GM19035 (cell line): ENCODE data around the gene CASZ1.

ENCODE experiments used
- ATAC-seq: cut with Tn5 transposase; IDR thresholded peaks from one replicate; pipeline ENCODE4 v1.9.1; 2021; ENCODE audit not compliant: unreplicated experiment

Gene CASZ1

DNA sequence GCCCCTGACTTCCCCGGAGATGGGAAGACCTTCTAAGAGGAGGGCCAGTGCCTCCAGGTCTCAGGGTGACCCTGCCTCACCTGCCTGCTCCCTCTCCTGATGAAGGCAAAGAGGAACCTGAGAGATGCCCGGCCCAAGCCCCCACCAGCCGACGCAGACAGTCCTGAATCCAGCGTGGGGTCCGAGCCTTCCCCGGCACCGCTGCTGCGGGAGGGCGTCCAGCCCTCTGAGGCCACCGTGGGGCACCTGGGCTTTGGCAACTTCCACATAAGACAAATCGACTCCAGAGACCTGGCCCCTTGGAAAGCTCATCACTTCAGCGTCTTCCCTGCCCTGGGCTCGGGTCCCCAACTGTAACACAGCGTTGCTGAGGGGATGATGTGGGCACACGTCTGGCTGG, 122.2 kb downstream of the CASZ1 start:
- ATAC-seq = no peak

DNA sequence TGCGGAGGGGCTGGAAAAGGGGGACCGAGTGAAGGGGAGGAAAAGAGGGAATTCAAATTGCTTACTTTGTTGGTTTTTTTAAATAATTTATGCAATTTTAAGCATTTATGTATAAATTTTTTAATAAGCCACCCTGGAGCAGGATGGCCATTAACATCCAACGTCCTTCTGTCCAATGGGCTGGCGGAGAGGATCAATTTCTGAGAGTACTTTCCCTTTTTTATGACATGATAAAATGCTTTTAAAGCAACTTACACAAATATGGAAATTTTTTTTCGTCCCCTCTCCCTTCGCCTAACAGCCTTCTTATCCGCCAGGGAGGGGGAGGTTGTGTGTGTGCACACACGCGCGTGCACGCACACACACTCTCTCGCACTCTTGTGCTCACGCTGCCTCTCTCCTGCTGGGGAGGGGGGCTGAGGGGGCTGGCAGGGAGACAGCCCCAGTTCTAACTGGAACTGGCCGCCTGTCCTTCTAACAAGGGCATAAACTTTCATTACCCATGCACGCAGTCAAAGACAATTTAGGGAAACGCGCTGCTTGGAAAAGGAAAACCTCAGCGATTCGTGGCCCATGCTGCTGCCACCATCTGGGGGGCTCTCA, 123.2 kb downstream of the CASZ1 start:
- no peak for ATAC-seq

DNA sequence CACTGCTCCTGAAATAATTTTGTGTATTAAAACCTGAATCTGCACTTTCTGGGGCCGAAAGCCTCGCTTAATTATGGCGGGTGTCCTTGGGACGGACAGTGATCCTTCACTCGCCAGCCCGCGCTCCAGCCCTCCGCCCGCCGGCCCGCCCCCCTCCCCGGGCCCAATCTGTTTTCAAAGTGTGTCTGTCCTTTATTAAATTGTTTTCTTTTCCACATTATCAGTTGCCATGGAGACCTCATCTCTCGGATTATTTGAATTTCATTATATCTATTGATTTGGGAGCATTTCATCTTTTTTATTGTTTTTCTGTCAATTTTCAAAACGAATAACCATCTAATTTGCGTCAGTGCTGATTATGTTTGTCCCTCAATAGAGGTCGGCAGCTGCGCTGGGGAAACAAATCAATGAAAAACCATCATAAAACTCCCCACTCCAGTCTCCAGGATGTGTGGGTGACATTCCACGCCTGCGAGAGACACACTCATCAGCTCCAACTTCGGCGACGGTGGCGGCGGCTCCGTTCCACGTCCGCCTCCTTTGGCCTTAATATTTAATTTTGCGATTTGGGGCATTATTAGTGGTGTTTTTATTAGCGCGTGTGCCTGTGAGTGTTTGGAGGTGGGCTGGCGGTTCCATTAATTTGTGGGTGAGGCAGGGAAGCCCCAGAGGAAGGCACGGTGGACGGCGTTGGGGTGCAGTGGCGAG, 123.9 kb downstream of the CASZ1 start:
- no peak for ATAC-seq

DNA sequence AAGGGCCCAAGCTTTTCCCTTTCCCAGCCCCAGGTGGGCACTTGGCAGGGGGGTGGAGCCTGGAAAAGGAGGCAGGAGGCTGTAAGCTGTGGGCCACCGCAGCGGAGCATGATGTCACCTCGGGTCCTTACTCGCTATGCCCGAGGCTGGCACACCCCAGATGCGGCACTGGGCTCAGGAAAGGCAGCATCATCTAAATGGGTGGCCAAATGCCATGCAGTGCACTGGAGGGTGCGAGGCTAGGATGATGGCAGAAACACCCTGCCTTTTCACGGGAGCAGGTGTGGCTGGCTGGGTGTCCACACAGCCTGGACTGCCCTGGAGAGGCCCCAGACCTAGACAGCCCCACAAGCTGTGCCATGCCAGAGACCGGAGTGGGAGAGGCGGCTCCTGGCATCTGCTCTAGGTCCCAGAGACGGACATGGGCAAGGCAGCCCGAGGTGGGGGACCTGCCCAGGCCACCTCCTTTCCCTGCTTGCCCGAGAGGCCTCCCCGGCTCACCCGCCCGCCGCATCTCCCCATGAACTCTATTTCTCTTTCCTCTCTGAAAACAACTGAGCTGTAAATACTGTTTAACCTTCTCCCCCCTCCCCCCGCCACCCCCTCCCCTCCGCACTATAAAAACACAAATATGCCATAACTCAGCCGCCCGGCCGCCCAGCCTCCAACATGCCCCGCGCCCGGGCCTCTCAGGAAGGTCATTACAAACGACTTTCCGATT, 124.7 kb downstream of the CASZ1 start:
- no peak for ATAC-seq

DNA sequence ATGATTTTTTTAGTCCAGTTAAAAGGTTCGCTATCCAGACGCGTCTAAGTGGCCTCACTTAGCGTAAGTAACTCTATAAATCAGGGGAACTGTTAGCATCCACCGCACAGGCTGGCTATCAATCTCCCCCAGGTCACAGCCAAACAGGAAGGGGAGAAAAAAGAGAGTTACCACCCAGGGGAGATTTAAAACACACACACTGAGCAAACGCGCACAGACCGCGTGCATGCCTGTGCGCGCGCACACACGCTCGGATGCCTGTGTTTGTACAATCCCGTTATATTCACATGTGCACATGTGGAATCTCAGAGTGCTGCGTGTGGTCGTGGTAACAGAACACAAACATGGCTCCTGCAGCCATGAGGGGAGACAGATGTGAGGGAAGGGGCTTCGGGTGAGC, 125.4 kb downstream of the CASZ1 start:
- no peak for ATAC-seq

DNA sequence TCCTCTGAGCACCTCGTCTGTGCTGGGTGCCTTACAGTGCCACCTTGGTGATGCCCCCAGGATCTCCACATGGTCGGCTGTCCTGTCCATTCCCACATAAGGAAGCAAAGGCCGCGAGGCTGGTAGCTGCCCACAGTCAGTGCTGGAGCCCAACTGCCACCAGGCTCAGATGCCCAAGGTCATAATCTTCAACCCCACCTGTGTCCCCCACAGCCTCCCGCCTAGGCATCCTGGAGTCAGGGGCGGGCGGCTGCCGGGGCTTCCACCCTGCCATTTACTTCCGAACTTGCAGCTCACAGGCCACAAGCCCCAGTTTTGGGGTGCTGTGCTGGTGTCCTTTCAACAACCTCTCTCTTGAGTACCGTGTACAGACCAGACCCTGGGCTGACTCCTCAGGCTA, 126.3 kb downstream of the CASZ1 start:
- ATAC-seq = no peak

DNA sequence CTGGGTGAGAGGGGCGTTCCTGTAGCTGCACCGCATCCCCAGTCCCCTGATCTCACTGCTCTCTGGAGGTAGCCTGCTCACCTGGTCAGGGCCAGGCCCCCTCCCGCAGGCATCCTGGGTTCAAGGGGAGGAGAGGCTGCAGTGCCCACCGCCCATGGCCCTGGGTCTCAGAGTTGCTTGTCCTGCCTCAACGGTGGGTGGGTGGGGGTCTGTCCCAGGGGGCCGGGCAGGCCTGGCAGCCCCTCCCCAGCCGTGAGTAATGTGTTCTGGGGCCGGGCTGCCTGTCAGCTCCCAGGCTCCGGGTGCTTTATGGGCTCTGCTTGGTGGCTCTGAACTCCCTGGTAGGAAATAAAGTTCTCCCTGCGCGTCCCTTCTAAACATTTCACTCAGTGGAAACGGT, 126.9 kb downstream of the CASZ1 start:
- ATAC-seq = no peak

DNA sequence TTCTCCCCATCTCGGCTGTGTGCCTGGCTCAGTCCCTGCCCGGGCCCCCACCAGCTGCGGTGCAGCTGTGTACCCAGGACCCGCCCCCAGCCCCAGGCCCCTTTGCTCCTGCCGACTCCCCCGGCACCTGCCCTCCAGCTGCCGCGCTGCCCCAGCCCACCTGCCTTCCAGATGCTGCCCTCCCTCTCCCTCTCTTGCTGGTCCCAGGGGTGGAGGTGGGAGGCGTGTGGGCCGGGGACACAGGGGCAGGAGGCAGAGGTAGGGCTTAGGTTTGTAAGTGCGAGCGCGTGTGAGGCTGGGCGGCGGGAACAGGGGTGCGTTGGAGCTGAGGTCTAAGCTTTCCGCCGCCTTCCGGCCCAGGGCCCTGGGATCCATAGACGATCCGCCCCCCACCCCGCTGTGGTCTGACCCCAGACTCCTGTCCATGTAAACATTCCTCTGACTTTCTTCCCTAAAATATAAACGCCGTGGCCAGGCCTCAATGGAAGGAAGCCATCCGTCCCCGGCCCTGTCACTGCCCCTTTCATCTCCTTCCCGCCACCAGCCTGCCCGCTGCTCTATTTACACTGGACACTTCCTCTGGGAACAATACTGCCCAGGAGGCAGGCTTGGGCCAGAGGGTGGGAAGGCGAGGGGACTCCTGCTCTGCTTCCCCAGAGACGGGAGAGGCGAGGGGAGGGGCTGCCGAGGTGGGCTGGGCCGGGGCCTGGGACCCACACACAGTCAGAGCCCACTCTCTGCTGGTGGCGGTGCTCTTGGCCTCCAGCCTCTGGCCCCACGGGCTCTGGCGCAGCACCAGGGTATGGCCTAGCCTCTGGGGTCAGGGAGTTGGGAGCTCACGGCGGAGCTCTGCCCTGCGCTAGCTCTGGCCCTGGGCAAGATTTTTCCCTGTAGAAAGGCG, 128.3 kb downstream of the CASZ1 start:
- ATAC-seq = no peak

DNA sequence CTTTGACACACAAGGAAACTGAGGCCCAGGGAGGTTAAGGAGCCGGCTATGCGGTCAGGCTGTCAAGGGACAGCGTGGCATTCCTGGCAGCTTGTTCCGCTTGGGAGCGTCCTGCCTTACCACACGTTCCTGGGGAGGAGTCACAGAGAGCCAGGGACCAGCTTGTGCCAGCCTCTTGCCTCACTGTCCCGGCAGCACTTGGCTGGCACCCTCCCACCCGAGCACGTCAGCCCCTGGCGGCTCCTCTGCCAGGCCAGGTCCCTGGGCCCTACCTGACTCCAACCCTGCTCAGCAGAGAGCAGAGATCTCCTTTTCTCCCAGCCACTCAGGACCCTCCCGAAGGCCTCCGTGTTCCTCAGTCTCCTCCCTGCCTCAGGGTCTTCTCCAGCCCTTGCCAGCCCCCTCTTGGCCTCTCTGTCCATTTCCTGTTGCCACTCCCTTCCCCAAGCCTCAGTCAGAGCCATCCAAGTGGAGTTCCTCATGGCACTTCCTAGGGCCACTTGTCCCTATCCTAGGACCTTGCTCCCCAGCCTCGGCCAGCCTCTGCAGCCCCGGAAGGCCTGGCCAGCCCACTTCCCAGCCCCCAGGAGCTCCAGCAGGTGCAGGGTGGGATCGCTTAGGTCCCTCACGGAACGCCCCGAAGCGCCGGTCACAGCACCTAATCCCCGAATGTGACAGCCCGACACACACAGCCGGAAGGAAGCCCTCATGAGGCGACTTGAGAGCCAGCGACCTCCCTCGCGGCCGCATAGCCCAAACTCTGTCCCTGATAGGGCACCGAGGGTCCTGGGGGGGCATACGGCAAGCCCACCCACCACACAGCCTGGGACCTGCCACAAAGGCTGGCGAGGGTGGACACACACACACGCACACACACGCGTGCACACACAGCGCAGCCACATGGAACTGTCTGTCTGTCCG, 130.3 kb downstream of the CASZ1 start:
- ATAC-seq = no peak

DNA sequence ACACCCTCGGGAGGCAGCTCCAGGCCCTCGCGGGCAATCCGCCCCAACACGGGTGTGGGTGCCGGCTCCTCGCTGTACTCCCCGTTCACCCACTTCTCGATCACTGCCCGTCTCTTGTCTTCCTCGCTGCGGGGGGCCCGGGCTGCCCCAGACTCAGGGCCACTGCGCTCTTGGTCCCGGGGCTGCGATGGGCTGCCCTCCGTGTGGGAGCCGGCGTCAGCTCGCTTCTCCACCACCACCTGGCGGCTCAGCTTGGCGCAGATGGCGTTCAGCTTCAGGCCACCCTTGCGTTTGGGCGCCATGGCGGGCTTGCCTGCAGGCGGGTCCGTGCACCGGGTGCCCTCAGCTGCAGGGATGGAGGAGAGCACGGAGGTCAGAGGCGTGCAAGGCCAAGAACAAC, 131.2 kb downstream of the CASZ1 start:
- ATAC-seq = no peak

DNA sequence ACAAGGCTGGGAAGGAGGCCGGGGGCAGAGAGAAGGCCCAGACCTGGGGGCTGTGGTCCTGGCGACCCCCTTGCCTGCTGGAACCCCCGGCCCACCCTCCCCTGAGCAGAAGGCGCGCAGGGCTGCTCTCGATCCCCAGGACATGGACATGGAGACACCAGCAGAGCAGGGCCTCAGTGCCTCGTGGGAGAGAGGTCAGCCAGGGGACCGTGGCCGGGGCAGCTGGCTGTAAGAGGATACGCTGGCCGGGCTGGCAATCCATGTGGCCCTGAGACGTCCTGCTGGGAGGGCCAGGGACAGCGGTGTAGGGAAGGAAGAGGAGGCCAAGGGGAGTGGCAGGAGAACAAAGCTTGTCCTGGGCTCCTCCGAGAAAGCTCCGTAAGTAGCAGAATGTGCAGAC, 132.2 kb downstream of the CASZ1 start:
- no peak for ATAC-seq

DNA sequence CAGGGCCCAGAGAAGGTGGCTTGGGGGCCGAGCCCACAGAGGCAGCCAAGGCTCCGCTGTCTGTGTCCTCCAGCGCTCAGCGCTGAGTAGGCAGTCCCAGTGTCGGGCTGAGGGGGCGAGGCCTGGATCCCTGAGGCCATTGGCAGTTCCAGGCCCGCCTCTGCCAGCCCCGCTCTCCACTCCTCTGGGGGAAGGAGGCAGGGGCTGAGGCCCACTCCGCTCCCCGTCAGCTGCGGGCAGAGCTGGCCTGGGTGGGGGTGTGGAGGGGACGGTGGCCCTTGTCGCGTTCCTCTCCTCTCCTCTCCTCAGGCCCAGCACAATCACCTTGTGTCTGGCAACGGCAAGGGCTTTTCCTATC, 132.8 kb downstream of the CASZ1 start:
- no peak for ATAC-seq

DNA sequence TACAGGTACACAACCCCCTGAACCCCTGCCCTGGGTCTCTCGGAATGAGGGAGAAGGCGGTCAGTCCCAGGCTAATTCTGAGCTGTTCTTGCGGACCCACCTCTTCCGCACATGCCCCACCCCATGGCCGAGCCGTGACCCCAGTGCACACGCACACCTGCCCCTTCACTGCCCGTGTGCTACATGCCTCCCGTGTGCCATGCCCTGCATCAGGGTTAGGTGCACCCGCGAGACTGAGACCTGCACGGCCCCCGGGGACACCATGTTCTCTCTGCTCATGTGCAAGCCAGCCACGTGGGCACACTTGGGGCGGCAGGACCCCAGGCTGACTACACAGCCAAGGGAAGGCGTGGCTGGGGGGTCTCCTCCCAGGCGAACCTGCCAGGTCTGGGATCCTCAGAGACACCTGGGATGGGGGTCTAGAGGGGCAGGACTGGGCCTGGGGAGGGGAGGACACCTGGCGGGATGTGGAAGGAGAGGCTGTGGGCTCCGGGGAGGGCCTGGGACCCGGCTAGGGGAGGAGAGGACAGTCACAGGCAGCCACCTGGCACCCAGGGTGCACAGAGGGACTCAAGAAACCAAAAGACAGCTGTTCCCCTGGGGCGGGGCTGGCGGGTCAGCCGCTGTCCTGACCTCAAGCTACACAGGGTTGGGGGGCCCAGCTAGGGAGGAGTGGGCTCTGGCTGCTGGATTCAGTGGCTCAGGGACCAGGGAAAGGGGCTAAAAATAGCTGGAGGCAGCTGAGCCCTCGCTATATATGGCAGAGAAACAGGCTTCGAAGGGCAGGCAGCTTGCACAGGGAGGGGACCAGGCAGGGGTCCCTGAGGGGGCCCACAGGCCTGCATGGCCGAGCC, 133.4 kb downstream of the CASZ1 start:
- ATAC-seq = no peak

DNA sequence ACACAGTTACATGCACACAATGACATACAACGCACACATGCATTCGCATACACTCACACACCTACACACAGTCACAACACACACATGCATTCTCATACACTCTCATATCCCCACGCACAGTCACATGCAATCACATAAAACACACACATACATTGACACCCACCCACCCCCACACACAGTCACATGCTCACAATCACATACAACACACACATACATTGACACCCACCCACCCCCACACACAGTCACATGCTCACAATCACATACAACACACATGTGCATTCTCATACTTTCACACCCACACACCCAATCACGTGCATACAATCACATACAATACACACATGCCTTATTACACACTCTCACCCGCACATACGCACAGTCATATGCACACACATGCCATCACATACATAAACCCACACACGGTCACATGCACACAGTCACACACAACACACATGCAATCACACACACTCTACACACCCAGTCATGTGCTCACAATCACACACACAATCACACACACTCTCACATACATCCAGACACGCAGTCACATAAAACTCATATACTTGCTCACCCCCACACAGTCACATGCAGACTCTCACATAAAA, 134.3 kb downstream of the CASZ1 start:
- no peak for ATAC-seq

DNA sequence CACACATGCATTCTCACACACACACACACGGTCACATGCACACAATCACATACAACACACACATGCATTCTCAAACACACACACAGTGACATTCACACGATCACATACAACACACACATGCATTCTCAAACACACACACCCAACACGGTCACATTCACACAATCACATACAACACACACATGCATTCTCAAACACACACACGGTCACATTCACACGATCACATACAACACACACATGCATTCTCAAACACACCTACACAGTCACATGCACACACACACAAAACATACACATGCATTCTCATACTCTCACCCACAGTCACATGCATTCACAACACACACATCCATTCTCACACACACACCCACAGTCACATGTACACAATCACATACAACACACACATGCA, 135.0 kb downstream of the CASZ1 start:
- no peak for ATAC-seq

DNA sequence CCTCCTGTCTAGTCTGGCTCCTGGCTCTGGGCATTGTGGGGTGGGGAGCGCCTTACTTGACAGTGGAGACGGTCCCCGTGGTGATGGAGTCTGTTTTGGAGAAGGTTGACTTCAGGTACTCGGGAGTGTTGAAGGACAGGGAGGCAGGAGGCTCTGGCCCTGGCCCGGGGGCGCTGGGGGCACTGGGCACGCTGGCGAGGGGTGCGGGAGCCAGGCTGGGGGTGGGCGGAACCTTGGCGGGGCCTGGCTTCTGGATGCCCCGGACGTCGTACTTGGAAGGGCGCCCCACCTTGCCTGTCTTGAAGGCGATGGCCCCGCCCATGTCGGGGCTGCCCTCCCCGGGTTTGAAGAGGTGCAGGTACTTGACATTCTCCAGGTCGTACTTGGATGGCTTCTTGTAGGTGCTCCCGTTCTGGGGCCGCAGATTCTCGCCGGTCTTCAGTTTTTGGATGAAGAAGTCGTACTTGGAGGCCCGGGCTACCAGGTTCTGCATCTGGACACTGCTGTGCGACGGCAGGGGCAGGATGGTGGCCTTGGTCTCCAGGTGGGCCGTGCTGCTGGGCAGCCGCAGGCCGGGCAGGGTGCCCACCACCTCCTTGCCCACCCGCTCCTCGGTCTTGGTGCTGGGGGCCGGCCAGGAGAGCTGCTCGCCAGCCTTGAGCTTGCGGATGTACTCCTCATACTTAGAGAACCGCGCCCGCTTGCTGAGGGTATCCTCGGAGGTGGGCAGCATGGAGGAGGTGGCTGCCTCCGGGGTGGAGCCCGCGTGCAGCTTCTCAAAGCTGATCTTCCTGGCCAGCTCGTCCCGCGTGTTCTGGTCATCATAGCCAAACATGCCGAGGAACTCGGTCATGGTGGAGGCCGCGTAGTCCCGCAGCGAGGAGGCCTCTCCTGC, 136.6 kb downstream of the CASZ1 start:
- ATAC-seq = no peak

DNA sequence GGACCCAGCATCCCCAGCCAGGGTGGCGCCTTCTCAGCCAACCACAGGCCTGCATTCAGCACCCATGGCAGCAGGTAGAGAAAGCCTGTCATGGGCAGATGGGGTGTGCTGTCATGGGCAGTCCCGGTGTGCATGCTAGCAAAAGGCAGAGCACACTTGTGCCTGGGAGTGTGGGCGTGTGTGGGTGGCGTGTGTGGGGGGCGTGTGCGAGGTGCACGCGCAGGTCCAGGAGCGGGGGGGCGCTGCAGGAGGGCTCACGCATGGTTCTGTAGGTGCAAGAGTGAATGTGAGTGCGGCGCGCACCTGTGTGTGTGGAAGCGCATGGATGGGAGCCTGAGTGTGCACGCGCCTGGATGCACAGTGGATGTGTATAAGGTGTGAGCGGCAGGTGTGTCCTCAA, 137.2 kb downstream of the CASZ1 start:
- no peak for ATAC-seq

DNA sequence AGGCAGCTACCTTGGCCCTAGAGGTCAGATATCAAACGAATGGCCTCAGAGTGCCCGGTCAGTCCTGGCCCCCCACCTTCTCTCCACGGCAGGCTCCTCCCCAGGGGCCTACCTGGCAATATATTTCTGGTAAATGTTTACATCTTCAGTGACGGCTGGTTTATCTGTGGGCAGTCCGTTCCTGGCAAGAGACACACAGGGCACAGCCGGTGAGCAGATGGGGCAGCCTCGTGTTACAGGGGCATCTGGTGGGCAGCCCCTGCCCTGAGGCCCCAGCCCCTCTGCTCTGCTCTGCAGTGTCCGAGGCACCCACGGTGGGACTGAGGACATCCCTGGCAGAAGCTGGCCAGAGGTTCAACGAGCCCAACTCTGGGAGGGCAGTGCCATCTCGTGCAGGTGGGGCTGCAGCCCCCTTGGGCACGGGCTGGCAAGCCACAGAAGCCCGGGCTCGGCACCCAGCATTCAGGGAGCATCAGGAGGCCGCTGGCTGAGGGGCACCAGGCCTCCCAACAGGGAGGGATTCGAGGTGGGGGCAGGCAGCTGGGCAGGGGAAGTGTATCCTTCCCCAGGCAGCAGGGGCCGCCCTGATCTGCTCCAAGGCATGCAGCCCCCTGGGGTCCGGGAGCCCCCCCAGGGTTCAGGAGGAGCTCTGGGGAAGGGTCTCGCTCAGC, 137.9 kb downstream of the CASZ1 start:
- ATAC-seq = no peak
